H9 (cell line): ENCODE measurements around the gene GALNT10. TPM values are rescaled to one million over a fixed set of nuclear protein-coding genes. Genes with fewer than 3 reads are reported as not detected.

Source experiments
- DNase-seq: peaks from one replicate; pipeline ENCODE4 v3.0.0-alpha.2; 2017
- H2AFZ ChIP-seq: one replicate; pipeline ENCODE4 v1.6.1; 2013; ENCODE audit warnings: mild to moderate bottlenecking, low read length, control low read depth, moderate library complexity
- H2AK5ac ChIP-seq: 2 replicates; pipeline ENCODE4 v1.6.1; 2013; ENCODE audit warnings: low read length, control low read depth, mixed read lengths; ENCODE audit not compliant: insufficient read length
- H2BK120ac ChIP-seq: one replicate; pipeline ENCODE4 v1.6.1; 2013; ENCODE audit warnings: low read depth, mild to moderate bottlenecking, low read length, control low read depth, inconsistent platforms; ENCODE audit not compliant: poor library complexity, severe bottlenecking
- H2BK12ac ChIP-seq: 2 replicates; pipeline ENCODE4 v1.6.1; 2013; ENCODE audit warnings: low read length, control low read depth, mixed read lengths, low read depth; ENCODE audit not compliant: insufficient read length
- H2BK15ac ChIP-seq: 2 replicates; pipeline ENCODE4 v1.6.1; 2013; ENCODE audit warnings: low read depth, low read length, control low read depth
- H2BK20ac ChIP-seq: one replicate; pipeline ENCODE4 v1.6.1; 2013; ENCODE audit warnings: low read depth, mild to moderate bottlenecking, low read length, control low read depth, inconsistent platforms; ENCODE audit not compliant: poor library complexity, severe bottlenecking
- H2BK5ac ChIP-seq: 2 replicates; pipeline ENCODE4 v1.6.1; 2013; ENCODE audit warnings: low read length, control low read depth, mixed read lengths; ENCODE audit not compliant: insufficient read length
- H3K14ac ChIP-seq: 2 replicates; pipeline ENCODE4 v1.6.1; 2013; ENCODE audit warnings: low read length, control low read depth; ENCODE audit not compliant: insufficient read depth
- H3K18ac ChIP-seq: 2 replicates; pipeline ENCODE4 v1.6.1; 2013; ENCODE audit warnings: low read depth, mild to moderate bottlenecking, mixed read lengths, low read length, control low read depth; ENCODE audit not compliant: insufficient read length
- H3K23ac ChIP-seq: 2 replicates; pipeline ENCODE4 v1.6.1; 2013; ENCODE audit warnings: low read length, control low read depth, mixed read lengths, low read depth; ENCODE audit not compliant: insufficient read length
- H3K23me2 ChIP-seq: 2 replicates; pipeline ENCODE4 v1.6.1; 2013; ENCODE audit warnings: low read depth, mild to moderate bottlenecking, mixed read lengths, low read length, control low read depth; ENCODE audit not compliant: insufficient read length, poor library complexity, severe bottlenecking
- H3K27ac ChIP-seq: 2 replicates; pipeline ENCODE4 v1.5.1; 2013; ENCODE audit warnings: low read length, control low read depth, mixed read lengths, low read depth; ENCODE audit not compliant: insufficient read length
- H3K27me3 ChIP-seq: 2 replicates; pipeline ENCODE4 v1.6.1; 2013; ENCODE audit warnings: low read length, control low read depth, inconsistent platforms; ENCODE audit not compliant: insufficient read depth
- H3K4ac ChIP-seq: 2 replicates; pipeline ENCODE4 v1.6.1; 2013; ENCODE audit warnings: low read depth, mild to moderate bottlenecking, control low read depth, inconsistent platforms, low read length, moderate library complexity
- H3K4me1 ChIP-seq: 2 replicates; pipeline ENCODE4 v1.6.1; 2013; ENCODE audit warnings: low read length, control low read depth, inconsistent platforms; ENCODE audit not compliant: insufficient read depth
- H3K4me2 ChIP-seq: 2 replicates; pipeline ENCODE4 v1.6.1; 2013; ENCODE audit warnings: low read length, control low read depth, mixed read lengths; ENCODE audit not compliant: insufficient read length, insufficient read depth
- H3K56ac ChIP-seq: 2 replicates; pipeline ENCODE4 v1.6.1; 2013; ENCODE audit warnings: low read depth, mild to moderate bottlenecking, mixed read lengths, low read length, control low read depth; ENCODE audit not compliant: insufficient read length
- H3K79me1 ChIP-seq: 2 replicates; pipeline ENCODE4 v1.6.1; 2013; ENCODE audit warnings: low read depth, mild to moderate bottlenecking, moderate library complexity, low read length, control low read depth, inconsistent platforms; ENCODE audit not compliant: insufficient read depth, poor library complexity, severe bottlenecking
- H3K79me2 ChIP-seq: 2 replicates; pipeline ENCODE4 v1.6.1; 2013; ENCODE audit warnings: low read length, control low read depth, inconsistent platforms; ENCODE audit not compliant: insufficient read depth
- H3K9ac ChIP-seq: 2 replicates; pipeline ENCODE4 v1.6.1; 2013; ENCODE audit warnings: low read length, control low read depth, mixed read lengths; ENCODE audit not compliant: insufficient read length; ENCODE audit errors: extremely low read depth
- H3K9me3 ChIP-seq: one replicate; pipeline ENCODE4 v1.6.1; 2013; ENCODE audit warnings: low read depth, low read length, inconsistent platforms; ENCODE audit not compliant: control insufficient read depth
- H3T11ph ChIP-seq: one replicate; pipeline ENCODE4 v1.6.1; 2013; ENCODE audit warnings: mild to moderate bottlenecking, low read length, control low read depth, inconsistent platforms
- H4K20me1 ChIP-seq: one replicate; pipeline ENCODE4 v1.6.1; 2013; ENCODE audit not compliant: control insufficient read depth, insufficient read length, insufficient read depth
- H4K5ac ChIP-seq: 2 replicates; pipeline ENCODE4 v1.6.1; 2013; ENCODE audit warnings: low read depth, mild to moderate bottlenecking, mixed read lengths, low read length, control low read depth; ENCODE audit not compliant: insufficient read length
- H4K8ac ChIP-seq: replicated peaks from 2 replicates; pipeline ENCODE4 v1.6.1; 2013; ENCODE audit warnings: low read length, control low read depth, mixed read lengths, low read depth; ENCODE audit not compliant: insufficient read length
- H4K91ac ChIP-seq: 2 replicates; pipeline ENCODE4 v1.6.1; 2013; ENCODE audit warnings: low read depth, mild to moderate bottlenecking, moderate library complexity, mixed read lengths, low read length, control low read depth; ENCODE audit not compliant: insufficient read length
- H3K27ac Mint-ChIP-seq, 3 experiments: 2 replicates in 2 of 3; 3 replicates in 1 of 3; pipeline ENCODE4 v1.8.0; 2020 to 2021; ENCODE audit warnings: mixed read lengths in 3 of 3, mild to moderate bottlenecking in 1 of 3, moderate library complexity in 1 of 3
- H3K27me3 Mint-ChIP-seq: 2 replicates; pipeline ENCODE4 v1.8.0; 2021; ENCODE audit warnings: low read depth, mild to moderate bottlenecking, moderate library complexity, mixed read lengths
- H3K36me3 Mint-ChIP-seq, 3 experiments: 2 replicates in 2 of 3; 3 replicates in 1 of 3; pipeline ENCODE4 v1.8.0; 2020 to 2021; ENCODE audit warnings: low read depth in 3 of 3, mixed read lengths in 3 of 3; ENCODE audit not compliant: insufficient read depth in 1 of 3
- H3K4me1 Mint-ChIP-seq, 2 experiments: 2 replicates each; pipeline ENCODE4 v1.8.0; 2020; ENCODE audit warnings: mixed read lengths in 2 of 2
- H3K4me3 Mint-ChIP-seq, 2 experiments: 2 replicates in 1 of 2; 3 replicates in 1 of 2; pipeline ENCODE4 v1.8.0; 2020 to 2021; ENCODE audit warnings: mild to moderate bottlenecking in 2 of 2, mixed read lengths in 2 of 2, moderate library complexity in 1 of 2
- H3K9me3 Mint-ChIP-seq, 2 experiments: 2 replicates in 1 of 2; 3 replicates in 1 of 2; pipeline ENCODE4 v1.8.0; 2020; ENCODE audit warnings: mild to moderate bottlenecking in 2 of 2, mixed read lengths in 2 of 2, moderate library complexity in 1 of 2
- CTCF ChIP-seq: fragments of 200-600 bp; sonication (generic); conservative IDR thresholded peaks from 3 replicates; pipeline ENCODE4 v1.8.0; 2021; ENCODE audit warnings: antibody characterized with exemption, mild to moderate bottlenecking
- WGBS: extraction: QIAGEN DNeasy Blood & Tissue Kit; methylation state at CpG from one replicate; pipeline ENCODE4 v1.1.7; 2013; ENCODE audit warnings: missing lambda C conversion rate, low lambda C conversion rate, mixed read lengths; ENCODE audit not compliant: insufficient read length; ENCODE audit errors: extremely low coverage; 5-methylcytosine and 5-hydroxymethylcytosine counted together
- total RNA-seq: library from RNA; stranded (reverse); gene quantifications from 2 replicates; pipeline ENCODE4 v1.2.1, GENCODE V29; 2021

The GALNT10 gene
- total RNA-seq, 1 experiment from 2014 or later, result 15.4 TPM

GRCh38 chr5:154197801-154198491 lies 7.4 kb downstream of the GALNT10 start:
- peaks cover 0 to 3% (median 3%) of the 10 kb centered on the region in 3 experiments; a peak in 3 of 7 replicates for H3K36me3 Mint-ChIP-seq
- Histone ChIP-seq H3K56ac (no peak overlapping the region), H3K4ac (no peak overlapping the region), H3K27ac (no peak overlapping the region), H3K23ac (no peak overlapping the region), H3K18ac (no peak overlapping the region), H3K9ac (no peak overlapping the region), H2BK15ac (no peak overlapping the region), H2BK12ac (no peak overlapping the region), H3K14ac (no peak overlapping the region), H3K27me3 (no peaks in the 10 kb centered on the region), H2BK120ac (no peak overlapping the region), H3K4me1 (peaks cover 10% of the 10 kb centered on the region; the same call in 1 of the 2 replicates), H2AFZ (no peak overlapping the region), H3T11ph (no peak overlapping the region), H4K91ac (no peak overlapping the region), H2BK20ac (no peak overlapping the region), H4K5ac (no peak overlapping the region), H3K79me1 (no peaks in the 10 kb centered on the region), H3K4me2 (no peak overlapping the region), H3K9me3 (no peaks in the 10 kb centered on the region), H4K8ac (no peak overlapping the region), H3K23me2 (no peaks in the 10 kb centered on the region), H2AK5ac (no peak overlapping the region), H3K79me2 (no peaks in the 10 kb centered on the region; the same call in 1 of the 2 replicates), H4K20me1 (no peaks in the 10 kb centered on the region), H2BK5ac (no peak overlapping the region)
- peaks cover 48 to 61% of the 10 kb centered on the region in 2 experiments for H3K4me1 Mint-ChIP-seq
- no peak overlapping the region; a peak in 1 of 5 replicates for H3K4me3 Mint-ChIP-seq
- 0 out of 7 replicates have a peak overlapping the region, but pooled peaks of 1 of the 3 experiments have one; percentile 7 for H3K27ac Mint-ChIP-seq
- WGBS, result no CpG with 5 or more reads among the region's 8 CpGs
- DNase-seq, result no peak
- H3K27me3 Mint-ChIP-seq, result peaks cover 8% of the 10 kb centered on the region
- no peak for TF ChIP-seq CTCF
- H3K9me3 Mint-ChIP-seq, result no peaks in the 10 kb centered on the region
